ENCODE results near the gene NAPA.

DNA sequence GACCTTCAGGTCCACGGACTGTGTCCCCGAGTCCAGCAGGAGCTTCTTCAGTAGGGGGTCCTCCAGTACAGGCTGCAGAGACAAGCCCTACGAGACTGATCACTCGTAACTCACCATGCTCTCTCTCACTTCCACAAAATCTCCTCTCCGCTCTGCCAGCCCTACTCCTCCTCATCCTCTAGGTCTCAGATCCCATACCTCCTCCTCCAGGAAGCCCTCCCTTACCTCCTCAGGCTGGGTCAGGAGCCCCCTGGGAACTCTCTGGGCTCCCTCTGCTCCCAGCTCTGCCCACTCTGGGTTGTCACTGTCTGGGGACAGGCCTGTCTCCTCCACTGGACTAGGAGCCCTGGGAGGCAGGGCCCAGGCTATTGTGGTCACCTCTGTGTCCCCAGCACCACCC lies 23.9 kb upstream of the NAPA start:
- TF ChIP-seq, protein P1, sequence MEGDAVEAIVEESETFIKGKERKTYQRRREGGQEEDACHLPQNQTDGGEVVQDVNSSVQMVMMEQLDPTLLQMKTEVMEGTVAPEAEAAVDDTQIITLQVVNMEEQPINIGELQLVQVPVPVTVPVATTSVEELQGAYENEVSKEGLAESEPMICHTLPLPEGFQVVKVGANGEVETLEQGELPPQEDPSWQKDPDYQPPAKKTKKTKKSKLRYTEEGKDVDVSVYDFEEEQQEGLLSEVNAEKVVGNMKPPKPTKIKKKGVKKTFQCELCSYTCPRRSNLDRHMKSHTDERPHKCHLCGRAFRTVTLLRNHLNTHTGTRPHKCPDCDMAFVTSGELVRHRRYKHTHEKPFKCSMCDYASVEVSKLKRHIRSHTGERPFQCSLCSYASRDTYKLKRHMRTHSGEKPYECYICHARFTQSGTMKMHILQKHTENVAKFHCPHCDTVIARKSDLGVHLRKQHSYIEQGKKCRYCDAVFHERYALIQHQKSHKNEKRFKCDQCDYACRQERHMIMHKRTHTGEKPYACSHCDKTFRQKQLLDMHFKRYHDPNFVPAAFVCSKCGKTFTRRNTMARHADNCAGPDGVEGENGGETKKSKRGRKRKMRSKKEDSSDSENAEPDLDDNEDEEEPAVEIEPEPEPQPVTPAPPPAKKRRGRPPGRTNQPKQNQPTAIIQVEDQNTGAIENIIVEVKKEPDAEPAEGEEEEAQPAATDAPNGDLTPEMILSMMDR (IDR thresholded peaks at IDR 0.05): no peak
- TF ChIP-seq POLR2A (IDR thresholded peaks at IDR 0.05): no peak

All from testis (tissue), 2 donors.